Aortic smooth muscle cell (primary cell): ENCODE results near the gene CEACAM8. TPM values are rescaled to one million over a fixed set of nuclear protein-coding genes. Genes with fewer than 3 reads are reported as not detected.

Source experiments
- total RNA-seq: library from RNA; depleted of rRNA; stranded (reverse); fragments of >200 nt; gene quantifications from 2 replicates; pipeline ENCODE4 v1.2.3, GENCODE V29; 2014

CEACAM8 gene
- total RNA-seq, result not detected in 2 replicates

GRCh38 chr19:42594617-42595489 lies at the start of gene CEACAM8:
Gene CEACAM8 (minus strand): TSS chr19:42594924. CDS start chr19:42594828, 96 bp downstream.

Other genes starting within 250 kb of the CEACAM8 start
- gene CNFN, start 204.6 kb downstream of the CEACAM8 start, total RNA-seq, result not detected in 2 replicates
- gene LIPE, start 167.5 kb downstream of the CEACAM8 start, total RNA-seq, result 1.9 and 2.6 TPM in 2 replicates
- gene CXCL17, start 152.0 kb downstream of the CEACAM8 start, total RNA-seq, result not detected in 2 replicates
- under 0.01 and 0.31 TPM in 2 replicates for gene CEACAM1, start 66.4 kb downstream of the CEACAM8 start, total RNA-seq
- not detected in 2 replicates for gene PSG3, start 145.6 kb upstream of the CEACAM8 start, total RNA-seq
- gene PSG8, start 170.8 kb upstream of the CEACAM8 start, total RNA-seq, result not detected in 2 replicates